K562 (cell line): Measurements from ENCODE around the gene MAK. TPM values are rescaled to one million over a fixed set of nuclear protein-coding genes. Genes with fewer than 3 reads are reported as not detected.

Experiments used
- EP400 ChIP-seq: fragments of 450-650 bp; IDR thresholded peaks from 2 replicates; pipeline ENCODE4 v1.6.1; 2017; ENCODE audit warnings: antibody characterized with exemption, mild to moderate bottlenecking, moderate library complexity
- ETV1 ChIP-seq: fragments of 450-650 bp; conservative IDR thresholded peaks from 2 replicates; pipeline ENCODE4 v1.6.1; 2016; ENCODE audit warnings: missing genetic modification characterization, control low read depth, low read depth, missing compliant biosample characterization
- KDM1A ChIP-seq, 2 experiments: fragments of 450-650 bp; IDR thresholded peaks; 2 replicates each; pipeline ENCODE4 v1.6.1; 2016; ENCODE audit warnings: mild to moderate bottlenecking in 2 of 2
- SAFB2 ChIP-seq: fragments of 200-400 bp; formaldehyde crosslinking; IDR thresholded peaks from 2 replicates; pipeline ENCODE4 v1.6.1; 2018; ENCODE audit warnings: borderline replicate concordance, low read length, low read depth, moderate library complexity; ENCODE audit not compliant: severe bottlenecking
- SIN3A ChIP-seq, 2 experiments: fragments of 150-350 bp in 1 of 2; IDR thresholded peaks; 2 replicates each; pipeline ENCODE4 v1.6.1; 2011 to 2016; ENCODE audit warnings: borderline replicate concordance in 2 of 2, low read depth in 2 of 2, low read length in 2 of 2, mild to moderate bottlenecking in 2 of 2, moderate library complexity in 2 of 2; ENCODE audit not compliant: control insufficient read depth in 1 of 2
- TAF9B ChIP-seq: fragments of 450-650 bp; IDR thresholded peaks from 2 replicates; pipeline ENCODE4 v1.6.1; 2018; ENCODE audit warnings: mild to moderate bottlenecking; ENCODE audit not compliant: partially characterized antibody
- TEAD4 ChIP-seq, 2 experiments: sonication (generic) in 1 of 2; formaldehyde crosslinking in 1 of 2; IDR thresholded peaks; 2 replicates each; pipeline versions ENCODE4 v1.6.1 to v1.8.0; 2012 to 2022; ENCODE audit warnings: borderline replicate concordance in 1 of 2, inconsistent platforms in 1 of 2, low read length in 1 of 2, mild to moderate bottlenecking in 1 of 2, missing genetic modification reagents in 1 of 2
- polyA plus RNA-seq, 8 experiments: library from polyadenylated mRNA; depleted of rRNA in 4 of 8; stranded (reverse) in 5 of 8; unstranded in 3 of 8; fragments of >200 nt; fragmentation: Nextera tagmentation in 2 of 8; fragmentation: Illumina TruSeq in 1 of 8; extraction: Ambion mirVana in 2 of 8; extraction: Trizol in 1 of 8; gene quantifications; 2 replicates each; pipeline versions ENCODE4 v1.2.1 to v1.2.3, GENCODE V29; 2011 to 2014; ENCODE audit warnings: inconsistent platforms in 1 of 8, missing spikeins in 1 of 8
- total RNA-seq, 7 experiments: library from RNA; depleted of rRNA in 6 of 7; stranded (reverse); fragments of >200 nt in 6 of 7; fragmentation: Illumina TruSeq in 2 of 7; extraction: Trizol in 2 of 7; gene quantifications; 2 replicates each; pipeline versions ENCODE4 v1.2.1 to v1.2.3, GENCODE V29; 2011 to 2021; ENCODE audit warnings: low replicate concordance in 1 of 7
- TF ChIP-seq, protein P1 (sequence below): fragments of 200-600 bp; sonication (generic); IDR thresholded peaks from one replicate; pipeline ENCODE4 v1.6.1; 2012; ENCODE audit warnings: mild to moderate bottlenecking, low read depth, low read length, inconsistent platforms
- TF ChIP-seq, protein P2 (sequence below), 2 experiments: fragments of 450-650 bp; conservative IDR thresholded peaks; 2 replicates each; pipeline ENCODE4 v1.6.1; 2017; ENCODE audit warnings: mild to moderate bottlenecking in 2 of 2, moderate library complexity in 2 of 2
- TF ChIP-seq, protein P3 (sequence below): fragments of 250-450 bp; sonication (Bioruptor Pico); IDR thresholded peaks from 2 replicates; pipeline ENCODE4 v1.4.0; 2020; ENCODE audit warnings: mild to moderate bottlenecking, moderate library complexity
- TF ChIP-seq, protein P4 (sequence below): fragments of 450-650 bp; formaldehyde crosslinking; IDR thresholded peaks from 2 replicates; pipeline ENCODE4 v1.4.0; 2022; ENCODE audit warnings: mild to moderate bottlenecking, moderate library complexity

The MAK gene
- total and polyA plus RNA-seq, 9 of the 15 experiments (the other 6 are each of a cell fraction or from before 2014, with no cell fraction given) = 0.25 to 1.1 (median 0.53) TPM

DNA sequence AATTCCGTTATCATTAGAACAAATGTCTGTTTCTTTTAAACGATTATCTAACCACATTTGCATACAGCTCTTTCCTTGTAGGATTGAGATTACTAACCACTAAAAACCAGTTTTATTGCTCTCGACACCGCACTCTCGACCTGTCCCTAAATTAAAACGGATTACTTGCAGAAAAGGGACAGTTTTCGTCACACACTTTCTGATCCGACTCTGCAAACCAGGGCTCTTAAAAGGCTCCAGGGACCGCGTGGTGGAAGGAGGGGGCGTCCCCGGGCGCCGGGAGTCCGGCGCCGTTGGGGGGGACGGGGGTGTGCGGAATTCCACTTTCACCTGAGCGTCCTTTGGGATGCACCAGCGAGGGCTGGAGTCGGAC lies 731 bp downstream of the MAK start (continued):
- TF ChIP-seq, protein P1, sequence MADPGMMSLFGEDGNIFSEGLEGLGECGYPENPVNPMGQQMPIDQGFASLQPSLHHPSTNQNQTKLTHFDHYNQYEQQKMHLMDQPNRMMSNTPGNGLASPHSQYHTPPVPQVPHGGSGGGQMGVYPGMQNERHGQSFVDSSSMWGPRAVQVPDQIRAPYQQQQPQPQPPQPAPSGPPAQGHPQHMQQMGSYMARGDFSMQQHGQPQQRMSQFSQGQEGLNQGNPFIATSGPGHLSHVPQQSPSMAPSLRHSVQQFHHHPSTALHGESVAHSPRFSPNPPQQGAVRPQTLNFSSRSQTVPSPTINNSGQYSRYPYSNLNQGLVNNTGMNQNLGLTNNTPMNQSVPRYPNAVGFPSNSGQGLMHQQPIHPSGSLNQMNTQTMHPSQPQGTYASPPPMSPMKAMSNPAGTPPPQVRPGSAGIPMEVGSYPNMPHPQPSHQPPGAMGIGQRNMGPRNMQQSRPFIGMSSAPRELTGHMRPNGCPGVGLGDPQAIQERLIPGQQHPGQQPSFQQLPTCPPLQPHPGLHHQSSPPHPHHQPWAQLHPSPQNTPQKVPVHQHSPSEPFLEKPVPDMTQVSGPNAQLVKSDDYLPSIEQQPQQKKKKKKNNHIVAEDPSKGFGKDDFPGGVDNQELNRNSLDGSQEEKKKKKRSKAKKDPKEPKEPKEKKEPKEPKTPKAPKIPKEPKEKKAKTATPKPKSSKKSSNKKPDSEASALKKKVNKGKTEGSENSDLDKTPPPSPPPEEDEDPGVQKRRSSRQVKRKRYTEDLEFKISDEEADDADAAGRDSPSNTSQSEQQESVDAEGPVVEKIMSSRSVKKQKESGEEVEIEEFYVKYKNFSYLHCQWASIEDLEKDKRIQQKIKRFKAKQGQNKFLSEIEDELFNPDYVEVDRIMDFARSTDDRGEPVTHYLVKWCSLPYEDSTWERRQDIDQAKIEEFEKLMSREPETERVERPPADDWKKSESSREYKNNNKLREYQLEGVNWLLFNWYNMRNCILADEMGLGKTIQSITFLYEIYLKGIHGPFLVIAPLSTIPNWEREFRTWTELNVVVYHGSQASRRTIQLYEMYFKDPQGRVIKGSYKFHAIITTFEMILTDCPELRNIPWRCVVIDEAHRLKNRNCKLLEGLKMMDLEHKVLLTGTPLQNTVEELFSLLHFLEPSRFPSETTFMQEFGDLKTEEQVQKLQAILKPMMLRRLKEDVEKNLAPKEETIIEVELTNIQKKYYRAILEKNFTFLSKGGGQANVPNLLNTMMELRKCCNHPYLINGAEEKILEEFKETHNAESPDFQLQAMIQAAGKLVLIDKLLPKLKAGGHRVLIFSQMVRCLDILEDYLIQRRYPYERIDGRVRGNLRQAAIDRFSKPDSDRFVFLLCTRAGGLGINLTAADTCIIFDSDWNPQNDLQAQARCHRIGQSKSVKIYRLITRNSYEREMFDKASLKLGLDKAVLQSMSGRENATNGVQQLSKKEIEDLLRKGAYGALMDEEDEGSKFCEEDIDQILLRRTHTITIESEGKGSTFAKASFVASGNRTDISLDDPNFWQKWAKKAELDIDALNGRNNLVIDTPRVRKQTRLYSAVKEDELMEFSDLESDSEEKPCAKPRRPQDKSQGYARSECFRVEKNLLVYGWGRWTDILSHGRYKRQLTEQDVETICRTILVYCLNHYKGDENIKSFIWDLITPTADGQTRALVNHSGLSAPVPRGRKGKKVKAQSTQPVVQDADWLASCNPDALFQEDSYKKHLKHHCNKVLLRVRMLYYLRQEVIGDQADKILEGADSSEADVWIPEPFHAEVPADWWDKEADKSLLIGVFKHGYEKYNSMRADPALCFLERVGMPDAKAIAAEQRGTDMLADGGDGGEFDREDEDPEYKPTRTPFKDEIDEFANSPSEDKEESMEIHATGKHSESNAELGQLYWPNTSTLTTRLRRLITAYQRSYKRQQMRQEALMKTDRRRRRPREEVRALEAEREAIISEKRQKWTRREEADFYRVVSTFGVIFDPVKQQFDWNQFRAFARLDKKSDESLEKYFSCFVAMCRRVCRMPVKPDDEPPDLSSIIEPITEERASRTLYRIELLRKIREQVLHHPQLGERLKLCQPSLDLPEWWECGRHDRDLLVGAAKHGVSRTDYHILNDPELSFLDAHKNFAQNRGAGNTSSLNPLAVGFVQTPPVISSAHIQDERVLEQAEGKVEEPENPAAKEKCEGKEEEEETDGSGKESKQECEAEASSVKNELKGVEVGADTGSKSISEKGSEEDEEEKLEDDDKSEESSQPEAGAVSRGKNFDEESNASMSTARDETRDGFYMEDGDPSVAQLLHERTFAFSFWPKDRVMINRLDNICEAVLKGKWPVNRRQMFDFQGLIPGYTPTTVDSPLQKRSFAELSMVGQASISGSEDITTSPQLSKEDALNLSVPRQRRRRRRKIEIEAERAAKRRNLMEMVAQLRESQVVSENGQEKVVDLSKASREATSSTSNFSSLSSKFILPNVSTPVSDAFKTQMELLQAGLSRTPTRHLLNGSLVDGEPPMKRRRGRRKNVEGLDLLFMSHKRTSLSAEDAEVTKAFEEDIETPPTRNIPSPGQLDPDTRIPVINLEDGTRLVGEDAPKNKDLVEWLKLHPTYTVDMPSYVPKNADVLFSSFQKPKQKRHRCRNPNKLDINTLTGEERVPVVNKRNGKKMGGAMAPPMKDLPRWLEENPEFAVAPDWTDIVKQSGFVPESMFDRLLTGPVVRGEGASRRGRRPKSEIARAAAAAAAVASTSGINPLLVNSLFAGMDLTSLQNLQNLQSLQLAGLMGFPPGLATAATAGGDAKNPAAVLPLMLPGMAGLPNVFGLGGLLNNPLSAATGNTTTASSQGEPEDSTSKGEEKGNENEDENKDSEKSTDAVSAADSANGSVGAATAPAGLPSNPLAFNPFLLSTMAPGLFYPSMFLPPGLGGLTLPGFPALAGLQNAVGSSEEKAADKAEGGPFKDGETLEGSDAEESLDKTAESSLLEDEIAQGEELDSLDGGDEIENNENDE = no peak
- TF ChIP-seq SAFB2 (no peak), EP400 (peak; percentile 53), TAF9B (no peak), KDM1A (IDR thresholded peaks at IDR 0.05) (peak in 1 of 2 experiments; percentile 56; a peak in 1 of 4 replicates), ETV1 (0 out of 2 replicates have a peak, but pooled peaks have one; percentile 3), TEAD4 (IDR thresholded peaks at IDR 0.05; ENCODE audit: low read length) (peak; percentile 27; the same call in 1 of the 2 replicates), TEAD4 (CRISPR knock-in tag; IDR thresholded peaks at IDR 0.05; ENCODE audit: borderline replicate concordance) (no peak), SIN3A (IDR thresholded peaks at IDR 0.05; ENCODE audit: borderline replicate concordance in 2 of 2, control insufficient read depth in 1 of 2, low read depth in 2 of 2, low read length in 2 of 2) (peak in 1 of 2 experiments; percentile 42; a peak in 1 of 4 replicates)
- TF ChIP-seq, protein P2, sequence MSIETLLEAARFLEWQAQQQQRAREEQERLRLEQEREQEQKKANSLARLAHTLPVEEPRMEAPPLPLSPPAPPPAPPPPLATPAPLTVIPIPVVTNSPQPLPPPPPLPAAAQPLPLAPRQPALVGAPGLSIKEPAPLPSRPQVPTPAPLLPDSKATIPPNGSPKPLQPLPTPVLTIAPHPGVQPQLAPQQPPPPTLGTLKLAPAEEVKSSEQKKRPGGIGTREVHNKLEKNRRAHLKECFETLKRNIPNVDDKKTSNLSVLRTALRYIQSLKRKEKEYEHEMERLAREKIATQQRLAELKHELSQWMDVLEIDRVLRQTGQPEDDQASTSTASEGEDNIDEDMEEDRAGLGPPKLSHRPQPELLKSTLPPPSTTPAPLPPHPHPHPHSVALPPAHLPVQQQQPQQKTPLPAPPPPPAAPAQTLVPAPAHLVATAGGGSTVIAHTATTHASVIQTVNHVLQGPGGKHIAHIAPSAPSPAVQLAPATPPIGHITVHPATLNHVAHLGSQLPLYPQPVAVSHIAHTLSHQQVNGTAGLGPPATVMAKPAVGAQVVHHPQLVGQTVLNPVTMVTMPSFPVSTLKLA (conservative IDR thresholded peaks at IDR 0.05) = peak in 1 of 2 experiments; percentile 45; a peak in 1 of 4 replicates
- TF ChIP-seq, protein P3, sequence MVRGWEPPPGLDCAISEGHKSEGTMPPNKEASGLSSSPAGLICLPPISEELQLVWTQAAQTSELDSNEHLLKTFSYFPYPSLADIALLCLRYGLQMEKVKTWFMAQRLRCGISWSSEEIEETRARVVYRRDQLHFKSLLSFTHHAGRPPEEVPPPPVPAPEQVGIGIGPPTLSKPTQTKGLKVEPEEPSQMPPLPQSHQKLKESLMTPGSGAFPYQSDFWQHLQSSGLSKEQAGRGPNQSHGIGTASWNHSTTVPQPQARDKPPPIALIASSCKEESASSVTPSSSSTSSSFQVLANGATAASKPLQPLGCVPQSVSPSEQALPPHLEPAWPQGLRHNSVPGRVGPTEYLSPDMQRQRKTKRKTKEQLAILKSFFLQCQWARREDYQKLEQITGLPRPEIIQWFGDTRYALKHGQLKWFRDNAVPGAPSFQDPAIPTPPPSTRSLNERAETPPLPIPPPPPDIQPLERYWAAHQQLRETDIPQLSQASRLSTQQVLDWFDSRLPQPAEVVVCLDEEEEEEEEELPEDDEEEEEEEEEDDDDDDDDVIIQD = no peak
- TF ChIP-seq, protein P4, sequence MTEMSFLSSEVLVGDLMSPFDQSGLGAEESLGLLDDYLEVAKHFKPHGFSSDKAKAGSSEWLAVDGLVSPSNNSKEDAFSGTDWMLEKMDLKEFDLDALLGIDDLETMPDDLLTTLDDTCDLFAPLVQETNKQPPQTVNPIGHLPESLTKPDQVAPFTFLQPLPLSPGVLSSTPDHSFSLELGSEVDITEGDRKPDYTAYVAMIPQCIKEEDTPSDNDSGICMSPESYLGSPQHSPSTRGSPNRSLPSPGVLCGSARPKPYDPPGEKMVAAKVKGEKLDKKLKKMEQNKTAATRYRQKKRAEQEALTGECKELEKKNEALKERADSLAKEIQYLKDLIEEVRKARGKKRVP (CRISPR knock-in tag) = no peak
